Measurements from ENCODE around the gene ZNF804B.
A peak's percentile ranks its signal among the peaks of the same experiment; 100 is the strongest.

The ZNF804B gene

GRCh38 chr7:88759230-88760135 is at the start of gene ZNF804B:
TSS of gene ZNF804B (plus strand) at chr7:88759700. CDS start at chr7:88759977, 277 bp downstream.
- in situ Hi-C loops (cut with HindIII; ENCODE audit: low sequenced_read_pairs) = no loop called here
- no peak for TF ChIP-seq CTCF (IDR thresholded peaks at IDR 0.05; ENCODE audit: low read depth, low read length, missing control alignments)
- peak within 1 kb of the TSS; percentile 41 for H3K4me3 ChIP-seq (ENCODE audit: low read depth, low read length)
- no peak for DNase-seq (ENCODE audit: low read depth)

GRCh38 chr7:88735920-88736319 is 23.6 kb upstream of the ZNF804B start:
- TF ChIP-seq CTCF (IDR thresholded peaks at IDR 0.05; ENCODE audit: low read depth, low read length, missing control alignments) = no peak
- in situ Hi-C loops (cut with HindIII; ENCODE audit: low sequenced_read_pairs) = no loop called here
- no peak for DNase-seq (ENCODE audit: low read depth)
- H3K4me3 ChIP-seq (ENCODE audit: low read depth, low read length) = no peak overlapping the region

GRCh38 chr7:88737632-88738031 is 21.9 kb upstream of the ZNF804B start:
- no peak overlapping the region for H3K4me3 ChIP-seq (ENCODE audit: low read depth, low read length)
- in situ Hi-C loops (cut with HindIII; ENCODE audit: low sequenced_read_pairs) = no loop called here
- TF ChIP-seq CTCF (IDR thresholded peaks at IDR 0.05; ENCODE audit: low read depth, low read length, missing control alignments) = no peak
- DNase-seq (ENCODE audit: low read depth) = no peak

GRCh38 chr7:88746126-88746525 is 13.4 kb upstream of the ZNF804B start:
- in situ Hi-C loops (cut with HindIII; ENCODE audit: low sequenced_read_pairs) = no loop called here
- TF ChIP-seq CTCF (IDR thresholded peaks at IDR 0.05; ENCODE audit: low read depth, low read length, missing control alignments) = no peak
- no peak for DNase-seq (ENCODE audit: low read depth)
- no peak overlapping the region for H3K4me3 ChIP-seq (ENCODE audit: low read depth, low read length)

GRCh38 chr7:88756802-88757201 is 2.7 kb upstream of the ZNF804B start:
- no peak overlapping the region for H3K4me3 ChIP-seq (ENCODE audit: low read depth, low read length)
- in situ Hi-C loops (cut with HindIII; ENCODE audit: low sequenced_read_pairs) = no loop called here
- TF ChIP-seq CTCF (IDR thresholded peaks at IDR 0.05; ENCODE audit: low read depth, low read length, missing control alignments) = no peak
- no peak for DNase-seq (ENCODE audit: low read depth)

- in situ Hi-C loops (cut with HindIII; ENCODE audit: low sequenced_read_pairs) = no loop called here
Measured at GRCh38 chr7:88757371-88757770, 2.1 kb upstream of the ZNF804B start.

More at GRCh38 chr7:88757371-88757770, 2.1 kb upstream of the ZNF804B start:
- no peak for TF ChIP-seq CTCF (IDR thresholded peaks at IDR 0.05; ENCODE audit: low read depth, low read length, missing control alignments)
- no peak for DNase-seq (ENCODE audit: low read depth)
- H3K4me3 ChIP-seq (ENCODE audit: low read depth, low read length) = no peak overlapping the region

Measured in astrocyte of the cerebellum (primary cell).